HG03045 (cell line): ENCODE results near the gene VPS50.
"Not testable (repeated sequence)": the region's sequence is repeated elsewhere in the genome, so short reads cannot be mapped to it uniquely, and the experiment has no call there.

ENCODE experiments used
- ATAC-seq: cut with Tn5 transposase; IDR thresholded peaks from one replicate; pipeline ENCODE4 v1.9.1; 2021; ENCODE audit warnings: mild to moderate bottlenecking, moderate library complexity; ENCODE audit not compliant: unreplicated experiment

Gene VPS50

GRCh38 chr7:93239824-93240223, 7.7 kb downstream of the VPS50 start:
- ATAC-seq: no peak

- no peak for ATAC-seq
Measured at GRCh38 chr7:93242106-93242505, 9.9 kb downstream of the VPS50 start.

GRCh38 chr7:93245525-93246432, 13.6 kb downstream of the VPS50 start:
- ATAC-seq: no peak

DNA sequence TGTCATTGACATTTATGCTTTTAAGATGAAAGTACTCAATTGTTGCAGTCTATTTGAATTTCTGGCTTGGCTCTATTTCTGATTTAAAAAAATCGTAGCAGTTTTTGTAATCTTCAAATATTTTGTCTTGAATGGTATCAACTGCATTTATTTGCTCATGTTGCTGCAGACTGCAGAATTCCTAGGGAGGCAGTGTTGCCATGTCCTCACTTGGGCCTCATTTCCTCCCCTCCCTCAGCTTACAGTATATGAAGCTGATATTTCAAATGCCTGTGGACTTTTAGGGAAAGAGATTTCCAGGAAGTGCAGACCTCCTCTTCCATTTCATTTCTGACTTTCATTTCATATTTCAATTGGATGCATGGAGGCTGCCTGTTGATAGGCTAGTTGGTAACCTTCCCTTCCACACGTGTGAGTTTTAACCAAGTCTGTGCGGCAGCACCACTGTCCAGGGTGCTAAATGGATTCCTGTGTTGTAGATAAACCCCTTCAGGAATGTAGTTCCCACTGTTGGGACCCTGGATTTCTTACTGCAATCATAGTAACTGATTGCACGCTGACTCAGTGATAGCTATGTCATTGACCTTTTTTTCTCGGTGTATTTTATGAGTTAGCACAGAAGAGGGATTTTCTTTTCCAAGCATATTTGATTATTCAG, 17.5 kb downstream of the VPS50 start:
- no peak for ATAC-seq

GRCh38 chr7:93258661-93259060, 26.5 kb downstream of the VPS50 start:
- ATAC-seq: no peak

DNA sequence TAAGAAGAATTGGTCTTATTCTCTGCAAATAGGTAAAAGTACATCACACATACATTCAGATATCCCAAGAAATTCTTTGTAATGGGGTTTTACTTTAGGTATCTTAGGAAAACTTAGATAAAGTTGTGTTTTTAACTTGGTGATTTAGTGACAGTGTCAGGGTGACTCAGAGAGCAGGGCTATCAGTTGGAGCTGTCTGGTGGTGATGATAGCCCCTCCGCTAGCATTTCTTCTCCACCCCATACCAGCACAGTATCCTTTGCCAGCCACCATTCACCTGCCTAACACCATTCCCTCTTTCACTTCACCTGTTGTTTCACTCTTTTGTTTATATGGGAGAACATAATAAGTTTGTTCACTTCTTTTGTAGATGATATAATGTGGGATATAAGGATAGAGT, 30.4 kb downstream of the VPS50 start:
- no peak for ATAC-seq

GRCh38 chr7:93265220-93265619, 33.1 kb downstream of the VPS50 start:
- no peak for ATAC-seq

DNA sequence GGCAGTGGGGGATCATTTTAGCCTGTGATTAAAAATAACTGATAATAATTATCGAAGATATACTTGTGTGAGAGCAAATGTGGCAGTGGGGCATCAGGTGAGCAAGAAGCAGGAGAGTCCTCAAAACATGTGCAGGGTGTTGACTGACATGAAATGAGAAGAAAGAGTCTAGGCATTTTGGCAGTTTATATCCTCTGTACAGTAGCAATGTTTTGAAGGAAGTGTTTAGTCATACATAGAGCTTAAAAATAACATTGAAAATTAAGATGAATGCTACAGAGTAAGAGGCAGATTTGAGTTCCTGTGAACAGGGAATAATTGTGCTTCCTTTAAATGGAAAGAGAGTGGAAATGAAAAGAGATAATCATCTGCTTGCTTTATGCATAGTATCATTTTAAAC, 47.4 kb downstream of the VPS50 start:
- no peak for ATAC-seq

DNA sequence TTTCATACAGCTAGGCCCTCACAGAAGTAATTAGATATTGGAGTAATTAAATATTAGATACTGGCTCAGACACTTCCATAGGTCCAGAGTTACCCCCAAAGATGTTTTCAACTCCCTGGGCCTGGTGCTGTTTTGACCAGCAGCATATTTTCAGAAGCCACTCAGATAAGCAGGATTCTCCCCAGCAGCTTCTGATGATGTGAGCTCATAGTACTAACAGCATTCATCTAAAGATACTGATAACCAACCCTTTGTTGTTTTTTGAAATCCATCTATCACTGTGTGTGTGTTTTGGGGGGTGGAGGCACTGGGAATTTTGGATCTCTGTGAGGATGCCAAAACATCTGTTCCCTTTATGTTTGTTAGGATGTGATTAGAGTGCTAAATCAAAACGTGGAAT, 52.7 kb downstream of the VPS50 start:
- ATAC-seq: no peak

GRCh38 chr7:93293229-93293628, 61.1 kb downstream of the VPS50 start:
- ATAC-seq: no peak

DNA sequence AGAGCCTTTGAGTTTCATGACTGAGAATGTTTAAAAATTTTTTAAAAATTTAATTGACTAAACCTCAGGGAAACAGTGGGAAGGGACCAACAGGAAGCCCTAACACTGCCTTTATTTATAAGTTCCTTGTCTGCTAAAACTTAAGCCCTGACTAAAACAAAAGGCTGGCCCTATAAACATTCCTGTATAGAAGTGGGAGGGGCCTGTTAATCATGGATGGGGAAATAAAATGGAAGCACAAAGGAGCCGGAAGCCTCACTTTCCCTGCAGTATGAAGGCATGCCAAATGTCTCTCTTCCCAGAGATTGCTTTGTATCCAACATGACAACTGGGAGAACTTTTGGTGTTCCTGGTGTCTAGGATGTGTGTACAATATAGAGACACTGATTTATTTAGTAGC, 66.0 kb downstream of the VPS50 start:
- no peak for ATAC-seq

DNA sequence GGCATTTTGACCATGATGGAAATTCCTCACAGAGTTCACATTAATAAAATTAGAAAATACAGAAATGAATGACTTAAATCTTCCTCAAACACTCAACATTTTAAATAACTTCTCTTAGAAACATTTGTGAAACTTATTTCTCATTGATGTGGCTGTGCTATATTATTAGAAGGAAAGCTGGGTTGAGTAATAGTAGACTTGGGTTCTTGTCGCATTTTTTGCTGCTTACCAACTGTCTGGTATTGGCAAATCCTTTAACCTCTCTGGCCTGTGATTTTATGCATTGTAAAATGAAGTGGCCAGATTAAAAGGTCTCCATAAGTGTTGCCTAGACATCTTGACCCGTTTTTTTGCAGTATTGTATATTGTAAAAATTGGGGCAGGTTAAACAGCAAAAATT, 66.5 kb downstream of the VPS50 start:
- no peak for ATAC-seq

DNA sequence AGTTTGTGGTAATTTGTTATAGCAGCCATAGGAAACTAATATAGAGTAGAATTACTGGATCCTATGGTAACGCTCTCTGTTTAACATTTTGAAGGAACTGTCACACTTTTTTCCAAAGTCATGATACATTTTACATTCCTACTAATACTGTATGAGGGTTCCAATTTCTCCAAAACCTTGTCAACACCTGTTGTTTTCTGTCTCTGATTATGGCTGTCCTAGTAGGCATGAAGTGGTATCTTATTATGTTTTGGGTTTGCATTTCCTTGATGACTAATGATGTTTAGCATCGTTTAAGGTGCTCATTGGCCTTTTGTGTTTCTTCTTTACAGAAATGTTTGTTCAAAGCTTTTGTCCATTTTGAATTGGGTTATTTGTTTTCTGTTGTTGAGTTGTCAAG, 69.6 kb downstream of the VPS50 start:
- no peak for ATAC-seq

- ATAC-seq: no peak
Measured at GRCh38 chr7:93307131-93307660, 75.0 kb downstream of the VPS50 start.

DNA sequence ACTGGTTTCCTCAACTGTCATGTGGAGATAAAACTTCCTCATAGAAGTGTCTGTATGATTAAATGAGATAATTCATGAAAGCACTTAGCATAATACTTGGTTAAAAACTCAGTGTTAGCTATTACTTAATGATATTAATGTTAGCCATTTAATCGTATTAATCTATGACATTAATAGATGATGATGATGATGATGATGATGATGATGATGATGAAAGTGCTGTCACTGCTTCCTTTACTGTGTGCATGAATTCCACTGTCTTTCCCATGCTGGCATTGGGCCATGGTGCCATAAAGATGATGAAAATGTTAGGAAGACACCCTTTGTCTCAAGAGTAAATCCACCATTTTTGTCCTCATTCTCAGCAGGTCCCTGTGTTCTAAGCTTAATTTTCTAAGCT, 75.8 kb downstream of the VPS50 start:
- ATAC-seq: no peak

- ATAC-seq: no peak
Measured at GRCh38 chr7:93310346-93310745, 78.2 kb downstream of the VPS50 start.

DNA sequence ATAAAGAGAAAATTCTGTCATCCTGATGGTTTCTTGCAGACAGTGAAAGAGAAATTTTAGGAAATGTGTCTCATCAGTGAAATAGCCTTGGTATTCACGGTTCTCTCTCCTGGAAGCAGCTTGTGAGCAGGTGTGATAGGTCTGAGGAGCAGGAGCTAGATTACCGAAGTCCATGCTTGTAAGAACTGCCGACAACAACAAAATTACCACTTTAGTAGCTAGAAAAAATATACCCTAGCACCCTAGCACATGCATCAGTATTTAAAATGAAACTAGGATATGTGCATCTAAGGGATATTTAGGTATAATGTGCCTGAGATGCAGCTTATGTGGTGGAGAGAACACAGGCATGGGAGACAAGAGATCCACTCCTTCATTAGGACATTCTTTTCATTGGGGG, 82.3 kb downstream of the VPS50 start:
- no peak for ATAC-seq

DNA sequence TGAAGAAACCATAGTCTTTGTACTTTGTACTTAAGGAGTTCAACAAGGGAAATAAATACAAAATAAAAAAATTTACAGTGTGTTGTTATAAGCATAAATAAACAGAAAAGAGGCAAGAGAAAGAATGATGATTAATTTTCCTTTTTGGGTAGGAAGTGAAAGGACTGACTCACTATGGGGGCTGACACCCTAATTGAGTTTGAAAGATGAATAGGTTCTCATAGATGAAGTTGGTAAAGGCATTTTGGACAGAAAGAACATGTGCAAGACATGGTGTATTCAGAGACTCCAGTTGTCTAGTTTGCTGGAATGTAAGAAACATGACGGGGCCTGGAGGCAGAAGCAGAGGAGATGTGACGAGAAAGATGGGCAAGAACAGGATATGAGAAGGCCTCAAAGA, 83.7 kb downstream of the VPS50 start:
- ATAC-seq: no peak

DNA sequence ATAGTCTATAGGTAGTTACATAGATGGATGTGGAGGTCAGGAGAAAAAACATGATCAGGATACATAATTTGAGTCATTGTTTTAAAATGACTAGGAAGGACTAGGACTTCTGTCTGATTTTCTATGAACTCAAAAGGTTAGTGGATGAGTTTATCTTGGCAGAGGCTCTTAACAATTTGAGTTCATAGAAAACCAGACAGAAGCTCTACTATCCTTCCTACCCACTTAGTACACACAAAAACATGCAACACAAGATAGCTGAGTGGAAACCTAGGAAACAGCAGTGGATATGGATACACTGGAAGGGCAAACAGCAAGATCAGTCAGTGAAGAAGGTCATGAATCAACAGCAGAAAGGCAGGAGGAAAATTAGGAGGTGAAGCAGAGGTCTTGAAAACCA, 84.6 kb downstream of the VPS50 start:
- no peak for ATAC-seq

GRCh38 chr7:93320887-93321286, 88.7 kb downstream of the VPS50 start:
- no peak for ATAC-seq

DNA sequence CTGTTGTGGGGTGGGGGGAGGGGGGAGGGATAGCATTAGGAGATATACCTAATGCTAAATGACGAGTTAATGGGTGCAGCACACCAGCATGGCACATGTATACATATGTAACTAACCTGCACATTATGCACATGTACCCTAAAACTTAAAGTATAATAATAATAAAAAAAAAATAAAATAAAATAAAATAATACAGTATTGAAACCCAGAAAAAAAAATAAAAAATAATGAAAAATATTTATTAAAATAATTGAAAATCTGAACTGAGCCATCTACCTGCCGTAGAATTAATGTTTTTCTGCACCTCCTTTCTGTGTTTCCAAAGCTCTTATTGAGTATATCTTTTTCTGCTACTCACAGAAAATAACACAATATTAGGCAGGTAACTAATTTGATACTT, 94.1 kb downstream of the VPS50 start:
- ATAC-seq: not testable (repeated sequence)

DNA sequence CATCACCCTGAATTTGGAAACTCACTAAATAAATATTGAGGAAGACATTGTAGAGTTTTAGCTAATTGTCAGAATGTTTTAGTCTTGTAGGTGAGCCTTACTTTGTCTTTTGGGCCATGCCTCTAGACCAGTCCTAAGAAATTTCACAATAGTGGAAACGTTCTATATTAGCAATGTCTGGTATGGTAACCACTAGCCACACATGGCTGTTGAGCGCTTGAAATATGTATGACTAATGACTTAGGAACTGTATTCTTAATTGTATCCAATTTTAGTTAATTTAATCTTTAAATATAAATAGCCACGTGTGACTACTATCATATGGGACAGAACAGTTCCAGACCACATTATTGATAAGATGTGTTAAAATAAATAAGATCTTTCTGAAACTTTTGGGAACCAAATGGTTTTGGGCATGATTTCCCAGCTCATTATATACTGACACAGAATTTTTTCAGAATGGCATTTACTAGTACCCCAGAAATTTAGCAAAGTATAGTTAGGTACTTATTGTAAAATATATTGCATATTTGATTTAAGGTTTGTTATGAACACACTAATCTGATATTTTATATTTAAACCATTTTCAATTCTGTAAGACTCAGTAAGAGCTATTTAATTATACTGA, 95.0 kb downstream of the VPS50 start:
- no peak for ATAC-seq
